Measurements from ENCODE around the gene ANLN. TPM values are rescaled to one million over a fixed set of nuclear protein-coding genes. Genes with fewer than 3 reads are reported as not detected.
"Not testable (repeated sequence)": the region's sequence is repeated elsewhere in the genome, so short reads cannot be mapped to it uniquely, and the experiment has no call there.

Gene ANLN
- polyA plus RNA-seq, 1 experiment: 34.0 TPM

GRCh38 chr7:36372156-36372555 lies 17.5 kb upstream of the ANLN start:
- CTCF ChIA-PET: interaction anchor here (0.7 kb wide), 1 partner anchor 387 kb away, joined by 3 read pairs; no protein-coding TSS in a partner anchor
- no peak overlapping the region for H3K27ac ChIP-seq (ENCODE audit: low read depth, low read length)
- TF ChIP-seq, protein P1, sequence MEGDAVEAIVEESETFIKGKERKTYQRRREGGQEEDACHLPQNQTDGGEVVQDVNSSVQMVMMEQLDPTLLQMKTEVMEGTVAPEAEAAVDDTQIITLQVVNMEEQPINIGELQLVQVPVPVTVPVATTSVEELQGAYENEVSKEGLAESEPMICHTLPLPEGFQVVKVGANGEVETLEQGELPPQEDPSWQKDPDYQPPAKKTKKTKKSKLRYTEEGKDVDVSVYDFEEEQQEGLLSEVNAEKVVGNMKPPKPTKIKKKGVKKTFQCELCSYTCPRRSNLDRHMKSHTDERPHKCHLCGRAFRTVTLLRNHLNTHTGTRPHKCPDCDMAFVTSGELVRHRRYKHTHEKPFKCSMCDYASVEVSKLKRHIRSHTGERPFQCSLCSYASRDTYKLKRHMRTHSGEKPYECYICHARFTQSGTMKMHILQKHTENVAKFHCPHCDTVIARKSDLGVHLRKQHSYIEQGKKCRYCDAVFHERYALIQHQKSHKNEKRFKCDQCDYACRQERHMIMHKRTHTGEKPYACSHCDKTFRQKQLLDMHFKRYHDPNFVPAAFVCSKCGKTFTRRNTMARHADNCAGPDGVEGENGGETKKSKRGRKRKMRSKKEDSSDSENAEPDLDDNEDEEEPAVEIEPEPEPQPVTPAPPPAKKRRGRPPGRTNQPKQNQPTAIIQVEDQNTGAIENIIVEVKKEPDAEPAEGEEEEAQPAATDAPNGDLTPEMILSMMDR (IDR thresholded peaks at IDR 0.05; ENCODE audit: low read depth, low read length): no peak
- DNase-seq (ENCODE audit: low read depth, low spot score): no peak
- no peaks in the 10 kb centered on the region for H3K9me3 ChIP-seq (ENCODE audit: control insufficient read depth, insufficient read depth, low read length)
- POLR2A ChIA-PET: no interaction called here
- H3K27me3 ChIP-seq (ENCODE audit: control insufficient read depth, insufficient read depth, low read length): peaks cover 24% of the 10 kb centered on the region
- H3K4me3 ChIP-seq (ENCODE audit: low read depth, low read length): no peak overlapping the region

DNA sequence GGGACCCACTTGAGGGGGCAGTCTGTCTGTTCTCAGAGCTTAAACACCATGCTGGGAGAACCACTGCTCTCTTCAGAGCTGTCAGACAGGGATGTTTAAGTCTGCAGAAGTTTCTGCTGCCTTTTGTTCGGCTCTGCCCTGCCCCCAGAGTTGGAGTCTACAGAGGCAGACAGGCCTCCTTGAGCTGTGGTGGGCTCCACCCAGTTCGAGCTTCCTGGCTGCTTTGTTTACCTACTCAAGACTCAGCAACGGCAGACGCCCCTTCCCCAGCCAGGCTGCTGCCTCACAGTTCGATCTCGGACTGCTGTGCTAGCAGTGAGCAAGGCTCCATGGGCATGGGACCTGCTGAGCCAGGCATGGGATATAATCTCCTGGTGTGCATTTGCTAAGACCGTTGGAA lies 11.1 kb upstream of the ANLN start:
- H3K9me3 ChIP-seq (ENCODE audit: control insufficient read depth, insufficient read depth, low read length); POLR2A ChIA-PET; H3K27me3 ChIP-seq (ENCODE audit: control insufficient read depth, insufficient read depth, low read length); DNase-seq (ENCODE audit: low read depth, low spot score); H3K4me3 ChIP-seq (ENCODE audit: low read depth, low read length); H3K27ac ChIP-seq (ENCODE audit: low read depth, low read length): not testable (repeated sequence)
- CTCF ChIA-PET: interaction anchor here (1.5 kb wide), 1 partner anchor 393 kb away, joined by 3 read pairs; no protein-coding TSS in a partner anchor

- POLR2A ChIA-PET: no interaction called here
- DNase-seq (ENCODE audit: low read depth, low spot score): no peak
- H3K4me3 ChIP-seq (ENCODE audit: low read depth, low read length): no peak overlapping the region
- peaks cover 2% of the 10 kb centered on the region; the same call in 1 of the 2 replicates for H3K9me3 ChIP-seq (ENCODE audit: control insufficient read depth, insufficient read depth, low read length)
- H3K27me3 ChIP-seq (ENCODE audit: control insufficient read depth, insufficient read depth, low read length): peaks cover 7% of the 10 kb centered on the region
- CTCF ChIA-PET: interaction anchor here (0.7 to 1.1 kb wide), 2 partner anchors 13 to 88 kb away, joined by 3 read pairs; a partner anchor contains a TSS
- TF ChIP-seq, protein P1 (IDR thresholded peaks at IDR 0.05; ENCODE audit: low read depth, low read length): no peak
- H3K27ac ChIP-seq (ENCODE audit: low read depth, low read length): no peak overlapping the region
Measured at GRCh38 chr7:36379831-36380504, 9.7 kb upstream of the ANLN start.

GRCh38 chr7:36381056-36381455 lies 8.6 kb upstream of the ANLN start:
- DNase-seq (ENCODE audit: low read depth, low spot score): no peak
- no peak overlapping the region for H3K27ac ChIP-seq (ENCODE audit: low read depth, low read length)
- no peak overlapping the region for H3K4me3 ChIP-seq (ENCODE audit: low read depth, low read length)
- peaks cover 7% of the 10 kb centered on the region for H3K27me3 ChIP-seq (ENCODE audit: control insufficient read depth, insufficient read depth, low read length)
- TF ChIP-seq, protein P1 (IDR thresholded peaks at IDR 0.05; ENCODE audit: low read depth, low read length): no peak
- POLR2A ChIA-PET: no interaction called here
- peaks cover 2% of the 10 kb centered on the region; the same call in 1 of the 2 replicates for H3K9me3 ChIP-seq (ENCODE audit: control insufficient read depth, insufficient read depth, low read length)
- CTCF ChIA-PET: no interaction called here

GRCh38 chr7:36383284-36383683 lies 6.4 kb upstream of the ANLN start:
- H3K9me3 ChIP-seq (ENCODE audit: control insufficient read depth, insufficient read depth, low read length); H3K27me3 ChIP-seq (ENCODE audit: control insufficient read depth, insufficient read depth, low read length); DNase-seq (ENCODE audit: low read depth, low spot score); H3K4me3 ChIP-seq (ENCODE audit: low read depth, low read length); CTCF ChIA-PET; POLR2A ChIA-PET; H3K27ac ChIP-seq (ENCODE audit: low read depth, low read length): not testable (repeated sequence)

DNA sequence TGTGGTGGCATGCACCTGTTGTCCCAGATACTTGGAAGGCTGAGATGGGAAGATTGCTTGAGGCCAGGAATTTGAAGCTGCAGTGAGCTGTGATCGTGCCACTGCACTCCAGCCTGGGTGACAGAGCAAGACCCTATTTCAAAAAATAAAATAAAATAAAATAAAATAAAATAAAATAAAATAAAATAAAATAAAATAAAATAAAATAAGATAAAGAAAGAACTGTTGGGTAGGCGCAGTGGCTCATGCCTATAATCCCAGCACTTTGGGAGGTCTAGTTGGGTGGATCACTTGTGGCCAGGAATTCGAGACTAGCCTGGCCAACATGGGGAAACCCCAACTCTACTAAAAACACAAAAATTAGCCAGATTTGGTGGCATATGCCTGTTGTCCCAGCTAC lies 4.0 kb upstream of the ANLN start:
- H3K27me3 ChIP-seq (ENCODE audit: control insufficient read depth, insufficient read depth, low read length); POLR2A ChIA-PET; H3K4me3 ChIP-seq (ENCODE audit: low read depth, low read length); CTCF ChIA-PET; H3K27ac ChIP-seq (ENCODE audit: low read depth, low read length); H3K9me3 ChIP-seq (ENCODE audit: control insufficient read depth, insufficient read depth, low read length); DNase-seq (ENCODE audit: low read depth, low spot score): not testable (repeated sequence)
